Superior temporal gyrus (tissue), 1 donor: ENCODE results near the gene PIK3R1.

Experiments
- DNase-seq: peaks from one replicate; pipeline ENCODE4 v3.0.0-alpha.2; 2016; ENCODE audit errors: extremely low spot score

PIK3R1 gene

DNA sequence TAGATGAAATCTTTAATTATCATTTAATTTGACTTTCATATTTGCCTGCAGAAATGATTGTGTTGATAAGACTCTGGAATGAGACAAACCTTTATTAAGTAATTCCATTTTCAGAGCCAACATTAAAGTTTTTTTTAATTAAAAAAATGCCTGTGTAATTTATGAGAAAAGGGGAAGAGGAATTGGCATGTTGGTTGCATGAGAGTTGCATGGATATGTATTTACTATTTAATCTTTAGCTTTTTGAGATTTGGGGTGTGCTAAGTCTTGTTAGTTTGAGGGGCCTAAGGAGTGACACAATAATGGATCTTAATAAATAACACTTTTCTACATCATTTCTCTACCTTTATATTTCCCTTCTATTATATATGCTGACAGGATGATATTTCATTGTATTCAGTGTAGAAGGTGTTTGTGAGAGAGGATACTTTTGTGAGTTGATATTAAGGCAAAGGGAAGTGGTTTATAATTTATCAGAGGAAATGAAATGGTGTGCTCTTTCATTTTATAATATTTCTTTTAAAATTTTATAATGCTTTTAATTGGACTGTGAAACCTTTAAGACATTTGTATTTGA lies 54.9 kb downstream of the PIK3R1 start:
- peak; percentile 17 for DNase-seq

DNA sequence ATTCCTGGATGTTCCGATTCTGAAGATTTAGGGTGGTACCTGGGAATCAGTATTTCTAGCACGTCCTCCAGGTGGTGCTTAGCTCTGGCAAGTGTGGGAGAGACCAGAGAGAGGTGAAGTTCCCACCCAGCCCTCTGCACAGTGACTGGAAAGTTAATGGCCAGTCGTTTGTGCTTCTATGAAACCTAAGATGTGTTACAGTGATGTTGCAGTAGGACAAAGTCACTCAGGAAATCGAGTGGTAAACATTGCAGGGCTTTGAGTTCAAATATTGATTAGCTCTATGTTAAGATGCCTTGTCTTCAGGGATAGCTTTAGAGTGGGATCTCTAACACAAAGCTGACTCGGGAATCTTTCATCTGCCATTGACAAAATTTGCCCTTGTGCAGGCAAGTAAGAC lies 55.6 kb downstream of the PIK3R1 start:
- peak; percentile 16 for DNase-seq

DNA sequence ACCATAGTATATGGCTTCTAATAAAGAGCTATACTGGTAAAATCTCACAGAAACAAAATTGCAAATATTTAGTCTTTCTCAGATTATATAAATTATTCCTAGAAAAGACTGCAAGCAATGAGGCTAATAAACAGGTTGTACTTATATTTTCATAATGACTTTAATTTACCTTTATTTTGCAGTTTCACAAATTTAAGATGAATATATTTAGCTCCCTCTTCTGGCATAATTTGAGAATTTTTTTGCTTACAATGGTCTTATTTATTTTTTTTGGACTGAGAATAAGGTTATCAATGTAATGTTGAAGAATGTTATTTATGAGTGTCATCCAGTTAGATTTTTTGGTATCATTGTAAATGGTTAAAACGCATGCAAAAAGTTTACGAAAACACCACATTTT lies 56.7 kb downstream of the PIK3R1 start:
- DNase-seq, result no peak

- no peak for DNase-seq
Measured at GRCh38 chr5:68273717-68274409, 58.3 kb downstream of the PIK3R1 start.

- DNase-seq, result no peak
Measured at GRCh38 chr5:68274847-68275651, 59.5 kb downstream of the PIK3R1 start.

DNA sequence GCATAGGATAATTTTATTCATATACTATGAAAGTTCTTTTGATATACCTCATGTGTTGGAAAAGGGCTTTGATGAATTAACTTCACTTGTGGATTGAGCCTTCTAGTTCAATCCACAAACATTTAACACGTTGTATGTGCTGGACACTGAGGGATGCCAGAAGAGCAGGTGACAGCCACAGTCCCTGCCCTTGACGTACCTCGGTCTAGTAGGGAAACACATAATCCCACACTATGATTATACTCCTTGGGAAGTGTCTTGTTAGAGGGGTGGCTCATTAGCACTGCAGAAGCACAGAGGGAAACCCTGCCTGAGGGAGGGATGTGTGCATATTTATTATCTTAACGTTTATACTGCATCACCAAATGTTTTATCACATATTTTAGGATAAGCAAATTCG lies 61.2 kb downstream of the PIK3R1 start:
- no peak for DNase-seq

GRCh38 chr5:68277431-68277830 lies 61.9 kb downstream of the PIK3R1 start:
- no peak for DNase-seq

GRCh38 chr5:68279984-68280383 lies 64.4 kb downstream of the PIK3R1 start:
- DNase-seq, result no peak

GRCh38 chr5:68282001-68282400 lies 66.4 kb downstream of the PIK3R1 start:
- DNase-seq, result no peak

DNA sequence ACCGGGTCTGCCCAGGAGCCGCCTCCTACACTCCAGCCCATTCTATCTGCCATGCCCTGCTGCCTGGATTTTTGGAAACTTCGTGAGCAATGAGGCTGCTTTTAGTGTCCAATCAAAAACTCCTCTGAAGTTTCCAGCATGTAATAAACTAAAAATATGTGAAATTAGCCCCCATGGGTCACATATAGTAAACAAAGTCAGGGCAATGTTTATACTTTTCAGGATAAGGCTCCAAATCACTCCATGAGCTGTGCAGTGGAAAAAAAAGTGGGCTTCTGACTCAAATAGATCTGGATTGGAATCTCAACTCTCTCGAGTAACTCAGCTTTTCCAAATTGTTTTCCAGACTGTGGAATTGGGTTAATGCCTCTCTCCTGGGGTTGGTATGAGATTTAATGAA lies 68.2 kb downstream of the PIK3R1 start:
- no peak for DNase-seq

GRCh38 chr5:68285075-68285840 lies 69.7 kb downstream of the PIK3R1 start:
- DNase-seq, result no peak

GRCh38 chr5:68285851-68286611 lies 70.5 kb downstream of the PIK3R1 start:
- peak; percentile 96 for DNase-seq

DNA sequence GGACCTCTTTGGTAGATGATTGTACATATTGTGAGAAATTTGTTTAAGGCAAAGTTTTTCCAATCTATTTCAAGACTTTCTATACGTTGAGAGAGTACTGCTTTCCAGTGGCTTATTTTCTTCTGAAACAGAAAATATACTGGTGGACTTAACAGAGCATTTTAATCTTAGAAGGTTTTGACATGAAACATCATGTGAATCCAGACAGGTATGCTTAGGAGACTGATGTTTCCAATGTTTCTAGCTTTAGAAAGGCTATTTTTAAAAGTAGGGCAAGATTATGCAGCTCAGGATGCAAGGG lies 71.0 kb downstream of the PIK3R1 start:
- DNase-seq, result peak; percentile 77

DNA sequence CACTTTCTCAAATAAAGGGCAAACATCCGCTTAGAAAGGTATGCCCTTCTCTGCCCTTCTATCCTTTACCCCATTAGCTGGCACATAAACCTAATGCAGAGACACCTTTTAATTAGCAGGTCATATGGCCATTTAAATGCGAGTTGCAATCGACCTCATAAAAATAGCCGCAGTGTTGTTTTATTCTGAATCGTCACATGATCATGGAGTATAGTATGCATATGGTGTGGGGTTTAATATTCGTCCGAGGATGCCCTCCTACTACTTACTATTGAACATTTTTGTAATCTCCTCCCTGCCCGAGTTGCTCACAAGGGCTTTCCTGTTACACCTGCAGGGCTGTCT lies 72.0 kb downstream of the PIK3R1 start:
- peak; percentile 73 for DNase-seq

DNA sequence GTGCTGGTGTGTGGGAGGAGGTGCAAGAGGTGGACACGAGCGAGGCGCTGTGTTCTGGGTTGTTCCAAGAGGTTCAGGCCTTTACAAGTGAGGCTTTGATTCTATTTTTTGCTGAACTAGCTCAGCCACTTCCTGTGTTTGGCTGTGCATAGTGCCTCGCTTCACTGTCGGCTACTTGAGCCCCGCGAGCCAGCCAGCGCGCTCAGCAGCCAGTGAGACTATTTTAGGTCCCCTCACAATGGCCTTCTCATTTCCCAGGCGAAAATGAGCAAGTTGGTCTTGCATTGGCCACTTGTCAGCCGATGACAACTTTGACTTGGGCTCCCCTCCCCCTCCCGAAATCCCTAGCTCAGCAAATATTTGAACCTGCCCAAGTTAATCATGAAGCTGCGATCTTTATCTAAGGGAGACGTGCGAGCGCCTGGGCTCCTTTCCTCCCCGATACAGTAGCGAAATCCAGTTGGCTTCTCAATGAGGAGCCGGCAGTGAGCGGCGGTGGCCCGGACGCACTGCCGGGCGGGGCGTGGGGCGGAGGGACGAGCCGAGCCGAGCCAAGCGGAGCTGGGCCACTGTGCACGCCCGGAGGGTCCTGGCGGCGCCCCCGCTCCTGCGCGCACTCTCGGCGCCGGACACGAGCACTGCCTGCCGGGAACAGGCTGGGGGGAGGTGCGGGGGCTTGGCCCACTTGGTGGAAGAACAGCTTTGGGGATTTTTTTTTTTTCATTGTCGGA lies 72.6 kb downstream of the PIK3R1 start:
- peak; percentile 91 for DNase-seq

GRCh38 chr5:68288707-68289134 lies 73.2 kb downstream of the PIK3R1 start:
- no peak for DNase-seq

GRCh38 chr5:68289498-68289897 lies 73.9 kb downstream of the PIK3R1 start:
- no peak for DNase-seq

- DNase-seq, result peak; percentile 85
Measured at GRCh38 chr5:68290260-68290674, 74.7 kb downstream of the PIK3R1 start.

- no peak for DNase-seq
Measured at GRCh38 chr5:68290847-68291246, 75.3 kb downstream of the PIK3R1 start.

DNA sequence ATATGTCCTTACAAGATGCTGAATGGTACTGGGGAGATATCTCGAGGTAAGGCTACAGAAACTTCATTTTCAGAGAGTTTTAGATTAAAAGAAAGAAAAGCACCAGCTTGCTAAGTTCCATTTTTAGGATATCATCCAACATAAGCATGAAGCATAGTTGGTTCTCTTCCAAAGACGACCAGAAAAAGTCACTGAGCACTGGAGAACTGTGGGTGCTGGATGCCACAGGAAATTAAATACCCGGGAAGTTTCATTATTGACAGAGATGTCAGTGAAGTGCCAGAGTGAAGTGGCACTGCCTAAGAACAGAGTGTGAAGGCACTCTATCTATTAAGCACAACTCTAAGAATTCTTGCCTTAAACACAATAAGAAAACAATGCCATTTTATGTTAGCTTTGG lies 76.8 kb downstream of the PIK3R1 start:
- DNase-seq, result no peak

DNA sequence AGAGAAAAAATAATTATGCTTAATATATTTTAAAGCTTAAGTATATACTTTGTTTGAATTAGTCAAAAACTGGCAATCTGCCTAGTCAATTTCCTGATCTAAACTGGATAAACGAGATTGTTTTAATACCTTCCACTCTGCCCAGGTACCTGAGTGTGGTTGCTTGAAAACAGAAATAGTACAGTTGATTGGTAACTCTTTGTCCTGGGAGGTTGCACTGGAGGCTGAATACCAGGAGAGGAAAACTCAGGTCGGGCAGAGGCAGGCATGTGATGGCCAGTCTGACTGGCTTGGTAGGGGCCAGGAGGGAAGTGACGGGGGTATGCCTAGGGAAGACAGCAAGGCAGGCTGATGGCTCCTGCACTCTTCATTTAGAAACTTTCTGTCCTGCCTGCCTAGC lies 80.2 kb downstream of the PIK3R1 start:
- DNase-seq, result no peak
